Activated naive CD4-positive, alpha-beta T cell treated with Interleukin-2 at 50 U/mL for 16 hours (primary cell): ENCODE data around the gene ALDH1L2.

Experiments used
- DNase-seq: peaks from one replicate; pipeline ENCODE4 v3.0.0-alpha.2; 2020

ALDH1L2 gene

DNA sequence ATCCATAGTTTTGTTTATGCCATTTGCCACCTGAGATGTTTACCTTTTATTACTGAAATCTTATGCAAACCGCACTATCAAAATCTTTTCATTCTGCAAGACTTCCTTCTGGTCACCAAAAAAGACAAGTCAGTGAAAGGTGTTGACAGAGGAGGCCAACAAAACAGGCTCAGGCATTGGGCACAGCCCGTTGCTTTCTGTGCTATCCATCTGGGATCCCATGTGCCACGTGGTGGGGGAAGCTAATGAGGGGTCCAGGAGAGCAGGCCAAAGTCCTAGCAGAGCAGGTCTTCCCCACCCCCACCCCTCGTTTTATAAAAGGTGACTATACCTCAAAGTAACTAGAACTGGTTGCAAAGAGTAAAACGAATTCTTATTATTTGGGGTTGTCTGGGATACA lies 1.2 kb downstream of the ALDH1L2 start:
- DNase-seq, result no peak

DNA sequence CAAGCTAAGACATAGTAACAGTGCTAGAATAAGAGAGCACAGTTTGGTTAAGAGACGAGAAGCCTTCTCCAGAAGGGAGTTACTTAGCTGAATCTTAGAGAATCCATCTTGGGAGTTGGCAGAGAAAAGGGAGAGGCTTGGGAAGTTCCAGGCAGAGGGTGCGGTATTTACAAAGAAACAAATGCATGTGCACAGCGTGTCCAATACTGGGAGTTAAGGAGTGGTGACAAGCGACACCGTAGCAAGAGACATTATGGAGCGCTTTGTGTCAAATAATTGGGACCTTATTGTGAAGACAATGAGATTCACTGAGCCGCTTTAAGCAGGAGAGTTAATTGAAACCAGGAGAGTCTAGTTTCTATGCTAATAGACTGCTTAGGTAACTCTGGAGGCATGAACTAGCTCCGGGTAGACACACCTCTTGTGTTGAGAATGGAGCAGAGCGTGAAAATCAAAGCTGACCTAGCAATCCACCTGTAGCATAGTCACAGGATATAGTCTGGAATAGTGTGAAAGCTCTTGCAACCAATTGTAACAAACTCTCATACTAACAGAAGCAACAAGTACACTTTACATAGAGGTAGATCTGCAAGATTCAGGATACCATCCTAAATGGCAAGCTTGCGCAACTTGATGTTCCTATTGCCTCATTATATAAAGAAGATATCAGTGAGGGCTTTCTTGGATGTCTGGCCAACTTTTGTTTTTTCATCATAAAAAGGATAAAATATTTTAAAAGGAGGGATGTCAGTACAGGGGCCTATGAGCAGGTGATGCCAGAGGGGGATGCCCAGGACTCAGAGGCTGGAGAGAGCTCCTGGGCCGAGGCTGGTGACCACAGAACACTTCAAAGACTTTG lies 5.3 kb downstream of the ALDH1L2 start:
- DNase-seq, result no peak

DNA sequence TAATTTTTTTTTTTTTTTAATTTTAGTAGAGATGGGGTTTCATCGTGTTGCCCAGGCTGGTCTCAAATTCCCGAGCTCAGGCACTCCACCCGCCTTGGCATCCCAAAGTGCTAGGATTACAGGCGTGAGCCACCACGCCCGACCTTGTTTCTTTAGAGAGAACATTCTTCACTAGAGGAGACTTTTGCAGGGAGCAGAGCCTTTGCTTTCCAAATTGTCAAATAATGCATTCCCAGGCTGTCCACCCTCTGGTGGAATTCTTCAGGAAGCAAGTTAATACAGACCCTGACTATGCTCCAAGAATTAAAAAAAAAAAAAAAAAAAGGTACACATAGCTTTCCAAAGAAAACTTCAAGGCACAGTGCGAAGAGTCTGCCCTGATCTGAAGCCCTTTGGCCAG lies 6.8 kb downstream of the ALDH1L2 start:
- no peak for DNase-seq

DNA sequence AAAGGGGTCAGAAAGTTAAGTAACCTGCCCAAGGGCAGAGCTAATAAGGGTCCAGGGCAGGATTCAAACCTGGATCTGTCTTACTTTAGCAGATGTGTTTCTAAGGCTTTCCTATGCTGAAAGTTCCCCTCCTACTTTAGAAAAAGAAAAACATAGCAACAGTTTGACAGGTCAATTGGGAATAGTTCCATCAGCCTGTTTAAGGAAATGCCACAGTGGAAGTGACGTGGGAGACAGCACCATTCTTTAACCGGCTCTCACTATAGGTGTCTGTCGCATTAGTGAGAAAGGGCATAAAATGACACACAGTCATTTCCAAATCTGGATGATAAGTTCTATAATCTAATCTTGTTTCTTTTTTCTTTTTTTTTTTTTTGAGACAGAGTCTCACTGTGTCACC lies 7.3 kb downstream of the ALDH1L2 start:
- no peak for DNase-seq

DNA sequence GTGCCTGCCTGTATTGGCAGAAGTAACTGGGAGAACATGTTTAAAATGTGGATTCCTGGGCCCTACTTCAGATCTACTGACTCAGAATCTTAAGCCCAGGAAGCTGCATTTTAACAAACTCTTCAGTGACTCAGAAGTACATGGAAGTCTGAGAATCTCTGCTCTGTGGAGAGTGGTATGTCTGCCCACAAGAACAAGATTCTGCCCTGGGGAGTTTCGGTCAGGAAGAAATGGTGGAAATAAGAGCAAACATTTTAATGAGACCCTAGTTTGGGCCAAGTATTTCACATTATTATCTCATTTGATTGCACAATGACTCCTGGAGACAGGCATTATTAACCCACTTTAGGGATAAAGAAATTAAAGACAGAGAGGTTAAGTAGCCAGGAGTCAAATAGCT lies 8.2 kb downstream of the ALDH1L2 start:
- DNase-seq, result no peak

DNA sequence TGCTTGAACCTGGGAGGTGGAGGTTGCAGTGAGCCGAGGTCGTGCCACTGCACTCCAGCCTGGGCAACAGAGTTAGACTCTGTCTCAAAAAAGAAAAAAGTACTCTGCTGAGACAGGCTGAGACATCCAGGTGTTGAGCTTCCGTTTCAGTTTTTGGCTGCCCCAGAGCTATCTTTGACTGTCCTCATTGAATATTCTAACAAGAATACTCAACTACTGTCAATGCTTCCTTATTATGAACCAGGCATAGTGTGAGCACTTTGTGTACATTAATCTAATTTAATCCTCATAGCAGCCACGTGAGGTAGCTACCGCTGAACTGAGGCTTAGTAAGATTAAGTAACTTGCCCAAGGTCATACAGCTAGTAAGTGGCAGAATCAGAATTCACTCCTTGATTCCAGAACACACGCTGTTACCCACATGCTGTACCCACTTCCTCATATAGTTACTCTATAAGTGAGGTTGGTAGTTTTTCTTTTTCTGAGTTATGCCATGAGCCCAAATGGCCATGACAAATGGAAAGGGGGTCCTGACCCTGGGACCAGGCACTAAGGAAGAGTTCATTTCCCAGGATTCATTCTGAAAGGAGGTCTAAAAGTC lies 11.3 kb downstream of the ALDH1L2 start:
- DNase-seq, result no peak

DNA sequence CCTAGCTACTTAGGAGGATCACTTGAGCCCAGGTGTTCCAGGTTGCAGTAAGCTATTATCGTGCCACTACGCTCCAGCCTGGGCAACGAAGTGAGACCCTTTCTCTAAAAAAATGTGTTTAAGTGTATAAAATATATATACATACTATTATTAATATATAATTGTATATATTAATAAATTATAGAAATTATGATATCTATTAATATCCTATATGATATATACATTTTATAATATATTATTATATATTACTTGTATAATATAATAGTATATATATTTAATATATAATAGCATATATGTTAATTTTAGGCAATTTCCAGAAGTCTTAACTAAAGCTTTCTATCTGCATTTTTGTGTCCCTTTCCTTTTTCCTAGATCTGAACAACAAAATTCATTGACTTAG lies 12.3 kb downstream of the ALDH1L2 start:
- DNase-seq, result no peak

DNA sequence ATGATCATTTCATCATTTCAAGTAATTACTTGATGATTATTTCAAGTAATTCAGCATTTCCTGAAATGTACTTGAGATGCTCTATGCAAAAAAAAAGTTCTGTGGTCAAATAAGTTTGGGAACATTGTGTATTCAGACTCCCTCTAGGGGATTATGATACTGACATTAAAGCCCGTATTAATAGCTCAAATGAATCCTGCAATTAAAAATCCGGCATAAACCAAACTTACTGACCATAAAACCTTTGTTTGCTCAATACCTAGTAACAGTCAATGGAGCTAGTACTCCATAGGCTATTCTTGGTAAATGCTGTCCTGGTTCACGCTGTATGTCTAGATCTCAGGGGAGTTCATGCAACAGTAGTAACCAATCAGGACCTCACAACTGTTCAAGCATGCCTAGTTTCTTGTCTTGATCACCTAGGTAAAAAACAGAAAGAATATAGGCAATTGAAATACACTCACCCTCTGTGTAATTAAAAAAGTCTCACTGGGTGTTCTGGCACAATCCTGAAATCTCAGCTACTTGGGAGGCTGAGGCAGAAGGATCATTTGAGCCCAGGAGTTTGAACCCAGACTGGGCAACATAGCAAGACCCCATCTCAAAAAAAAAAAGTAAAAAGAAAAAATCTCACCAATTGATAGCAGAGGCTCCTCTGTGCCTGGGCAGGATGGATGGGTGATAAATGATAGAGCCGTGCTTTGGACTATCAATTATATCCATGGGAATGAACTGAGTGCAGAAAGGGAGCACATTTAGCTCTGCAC lies 14.1 kb downstream of the ALDH1L2 start:
- no peak for DNase-seq

DNA sequence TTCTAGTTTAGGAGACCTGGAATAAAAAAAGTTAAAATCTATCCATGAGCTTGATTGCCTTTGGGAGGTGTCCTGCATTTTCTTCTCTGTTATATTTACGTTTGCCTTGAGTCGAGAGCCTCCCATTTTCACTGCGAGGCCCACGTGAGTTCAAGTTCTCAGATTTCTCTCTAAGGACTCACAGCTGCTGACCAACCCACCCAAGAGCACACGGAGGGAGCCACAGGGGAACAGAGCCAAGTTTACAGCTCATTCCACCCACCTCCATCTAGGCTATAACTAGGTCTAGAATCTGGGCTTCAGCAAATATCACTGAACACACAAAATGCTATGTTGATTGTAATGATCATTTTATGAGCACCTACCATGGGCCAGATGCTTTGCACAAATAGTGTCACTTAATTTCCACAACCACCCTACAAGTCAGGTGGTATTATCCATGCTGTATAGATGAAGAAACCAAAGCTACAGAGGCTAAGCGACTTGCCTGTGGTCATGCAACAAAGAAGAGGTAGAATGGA lies 16.7 kb downstream of the ALDH1L2 start:
- no peak for DNase-seq

DNA sequence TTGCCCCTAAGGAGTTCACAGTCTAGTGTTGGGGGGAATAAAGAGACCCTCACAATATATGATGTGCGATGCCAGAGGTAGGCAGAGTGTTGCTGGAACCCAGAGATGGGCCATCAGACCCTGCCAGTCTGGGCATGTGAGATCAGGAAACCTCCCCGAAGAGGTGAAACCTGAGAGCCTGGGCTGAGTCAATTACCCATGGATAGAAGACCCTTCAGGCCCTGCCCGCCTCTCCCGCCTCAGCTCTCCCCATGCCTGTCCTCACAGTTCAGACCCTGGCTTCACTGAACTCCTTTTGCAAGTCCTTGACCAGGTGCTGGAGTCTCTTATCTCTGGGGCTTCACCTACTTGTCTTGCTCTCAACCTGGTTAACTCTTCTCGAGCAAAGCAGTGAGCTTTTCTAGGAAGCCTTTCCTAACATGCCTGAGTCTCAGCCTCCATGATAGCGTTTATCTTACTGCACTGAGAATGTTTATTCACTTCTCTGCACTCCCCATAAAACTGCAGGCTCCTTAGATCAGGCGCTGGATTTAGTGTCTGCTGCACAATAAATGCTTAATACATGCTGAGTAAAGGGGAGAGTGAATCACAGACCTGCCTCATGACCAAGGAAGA lies 19.6 kb downstream of the ALDH1L2 start:
- no peak for DNase-seq

DNA sequence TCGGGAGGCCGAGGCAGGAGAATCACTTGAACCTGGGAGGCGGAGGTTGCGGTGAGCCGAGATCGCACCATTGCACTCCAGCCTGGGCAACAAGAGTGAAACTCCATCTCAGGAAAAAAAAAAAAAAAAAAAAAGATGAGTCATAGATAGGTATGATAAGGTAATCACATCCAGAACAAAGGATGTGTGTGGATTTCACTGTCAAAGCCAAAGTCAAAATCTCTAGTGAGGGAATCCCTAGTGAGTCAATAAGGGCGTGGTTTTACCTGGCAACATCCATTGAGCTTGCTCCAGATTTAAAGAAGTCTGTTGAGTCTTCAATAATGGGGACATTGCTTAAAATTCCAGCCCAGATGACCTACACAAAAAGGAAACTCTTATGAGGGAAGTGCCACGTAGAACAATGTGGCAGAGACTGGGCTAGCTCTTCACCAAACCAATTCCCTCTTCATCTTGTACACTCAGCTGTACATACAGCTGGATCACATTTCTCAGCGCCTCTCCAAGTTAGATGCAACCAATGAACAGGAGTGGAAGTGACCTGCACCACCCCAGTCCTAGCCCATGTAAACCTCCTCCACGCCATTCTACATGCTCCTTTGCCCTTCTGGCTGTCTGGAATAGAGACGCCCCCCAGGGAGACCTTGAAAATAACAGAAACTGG lies 23.4 kb downstream of the ALDH1L2 start:
- no peak for DNase-seq

DNA sequence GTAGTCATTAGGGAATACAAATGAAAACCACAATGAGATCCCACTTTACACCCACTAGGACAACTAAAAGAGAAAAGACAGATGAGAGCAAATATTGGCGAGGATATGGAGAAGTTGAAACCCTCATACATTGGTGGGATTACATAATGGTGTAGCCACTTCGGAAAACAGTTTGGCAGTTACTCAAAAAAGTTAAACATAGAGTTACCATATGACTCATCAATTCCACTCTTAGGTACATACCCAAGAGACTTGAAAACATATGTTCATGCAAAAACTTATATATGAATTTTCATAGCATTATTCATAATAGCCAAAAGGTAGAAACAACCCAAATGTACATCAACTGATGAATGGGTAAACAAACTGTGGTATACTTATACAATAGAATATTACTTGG lies 27.1 kb downstream of the ALDH1L2 start:
- no peak for DNase-seq

DNA sequence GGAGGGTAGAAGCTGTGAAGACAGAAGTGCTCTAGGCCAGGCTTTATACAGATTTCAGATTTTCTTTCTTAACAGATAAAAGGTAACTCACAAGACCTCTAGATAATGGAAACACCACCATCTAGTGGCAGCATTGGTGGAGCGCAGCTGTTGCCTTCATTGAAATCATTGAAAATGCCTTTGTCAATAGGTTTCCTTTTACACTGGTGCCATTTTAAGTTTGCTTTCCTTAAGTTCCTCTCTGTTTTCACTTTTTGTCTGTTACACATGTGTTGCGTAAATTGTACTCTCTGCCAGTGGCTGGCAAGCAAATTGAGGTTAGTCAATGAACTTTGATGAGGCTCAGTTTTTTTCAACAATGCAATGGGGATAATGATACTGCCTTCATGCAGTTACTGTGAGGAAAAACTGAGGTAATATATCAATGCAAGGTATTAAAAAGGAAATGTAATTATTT lies 31.1 kb downstream of the ALDH1L2 start:
- DNase-seq, result peak; percentile 76

DNA sequence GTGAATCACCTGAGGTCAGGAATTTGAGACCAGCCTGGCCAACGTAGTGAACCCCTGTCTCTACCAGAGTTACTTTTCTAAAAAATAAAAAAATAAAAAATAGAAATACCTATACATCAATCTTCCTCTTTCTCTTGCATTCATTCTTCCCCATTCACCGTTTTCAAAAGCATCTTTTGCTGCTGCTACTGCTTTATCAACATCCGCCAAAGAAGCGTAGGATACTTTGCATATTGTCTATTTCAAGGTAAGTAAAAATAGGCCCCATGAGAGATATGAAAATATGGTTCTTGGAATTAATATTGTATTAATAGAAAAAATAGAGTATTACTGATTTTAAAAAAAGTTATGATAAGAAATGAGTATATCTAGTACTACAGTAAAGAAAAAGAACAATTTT lies 32.3 kb downstream of the ALDH1L2 start:
- no peak for DNase-seq

DNA sequence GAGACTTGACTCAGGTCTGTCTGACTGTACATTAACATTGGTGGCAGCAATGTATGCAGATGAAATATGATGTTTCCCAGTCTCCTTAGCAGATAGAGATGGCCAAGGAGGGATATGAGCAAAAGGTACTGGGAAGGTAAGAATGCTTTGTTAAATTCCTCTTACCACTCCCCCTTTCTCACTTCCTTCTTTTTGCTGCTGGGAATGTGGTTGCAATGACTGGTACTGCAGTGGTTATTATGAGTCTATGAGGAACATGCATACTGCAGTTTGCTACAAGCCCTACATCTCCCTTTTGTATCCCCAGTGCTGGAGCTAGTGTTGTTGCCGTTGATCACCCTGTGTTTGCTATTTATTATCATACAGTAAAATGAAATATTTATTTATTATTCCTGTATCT lies 35.9 kb downstream of the ALDH1L2 start:
- DNase-seq, result no peak

DNA sequence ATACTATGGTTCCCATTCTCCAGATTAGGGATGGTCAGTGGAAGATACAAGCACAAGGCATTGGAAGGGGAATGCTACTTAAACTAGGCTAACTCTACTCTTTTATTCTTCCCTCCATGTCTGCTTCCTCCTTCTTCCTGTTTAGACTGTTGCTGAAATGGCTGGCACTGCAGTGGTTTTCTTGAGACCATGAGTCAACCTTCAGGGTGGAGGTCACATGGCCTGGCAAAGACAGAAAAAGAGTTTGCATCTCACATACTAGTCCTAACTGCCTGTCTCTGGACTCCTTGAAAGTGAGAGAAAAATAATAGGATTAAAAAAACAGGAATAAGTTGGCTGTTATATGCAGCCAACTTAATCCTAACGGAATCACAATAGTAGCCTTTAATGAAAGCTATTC lies 37.0 kb downstream of the ALDH1L2 start:
- no peak for DNase-seq

DNA sequence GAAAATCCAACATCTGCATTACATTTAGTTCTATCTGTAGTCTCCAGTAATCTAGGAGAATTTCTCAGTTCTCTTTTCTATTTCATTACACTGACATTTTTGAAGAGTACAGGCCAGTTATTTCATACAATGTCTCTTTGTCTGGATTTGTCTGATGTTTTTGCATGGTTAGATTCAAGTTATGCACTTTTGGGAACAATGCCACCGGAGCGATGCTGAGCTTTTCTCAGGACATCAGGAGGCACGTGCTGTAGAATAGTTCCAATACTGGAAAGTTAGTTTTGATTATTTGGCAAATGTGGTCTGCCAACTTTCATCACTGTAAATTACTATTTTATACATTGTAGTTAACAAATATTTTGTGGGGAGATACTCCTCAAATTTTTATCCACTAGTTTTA lies 43.1 kb downstream of the ALDH1L2 start:
- no peak for DNase-seq

DNA sequence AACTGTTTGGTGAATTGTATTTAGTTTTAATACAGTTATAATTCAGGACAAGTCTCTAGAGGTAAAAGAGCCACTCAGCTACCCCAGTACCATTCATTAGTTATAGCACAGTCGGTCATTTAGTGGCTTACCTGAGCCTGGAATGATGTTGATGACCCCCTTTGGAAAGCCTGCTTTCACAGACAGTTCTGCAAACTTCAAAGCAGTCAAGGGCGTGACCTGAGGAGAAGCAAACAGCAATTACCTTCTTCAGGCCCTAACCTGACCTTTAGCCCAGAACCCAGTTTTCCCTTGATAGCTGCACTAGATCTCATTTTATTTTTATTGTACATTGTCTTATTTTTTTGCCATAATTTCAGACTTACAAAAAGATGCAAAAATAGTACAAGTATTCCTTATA lies 43.8 kb downstream of the ALDH1L2 start:
- no peak for DNase-seq

DNA sequence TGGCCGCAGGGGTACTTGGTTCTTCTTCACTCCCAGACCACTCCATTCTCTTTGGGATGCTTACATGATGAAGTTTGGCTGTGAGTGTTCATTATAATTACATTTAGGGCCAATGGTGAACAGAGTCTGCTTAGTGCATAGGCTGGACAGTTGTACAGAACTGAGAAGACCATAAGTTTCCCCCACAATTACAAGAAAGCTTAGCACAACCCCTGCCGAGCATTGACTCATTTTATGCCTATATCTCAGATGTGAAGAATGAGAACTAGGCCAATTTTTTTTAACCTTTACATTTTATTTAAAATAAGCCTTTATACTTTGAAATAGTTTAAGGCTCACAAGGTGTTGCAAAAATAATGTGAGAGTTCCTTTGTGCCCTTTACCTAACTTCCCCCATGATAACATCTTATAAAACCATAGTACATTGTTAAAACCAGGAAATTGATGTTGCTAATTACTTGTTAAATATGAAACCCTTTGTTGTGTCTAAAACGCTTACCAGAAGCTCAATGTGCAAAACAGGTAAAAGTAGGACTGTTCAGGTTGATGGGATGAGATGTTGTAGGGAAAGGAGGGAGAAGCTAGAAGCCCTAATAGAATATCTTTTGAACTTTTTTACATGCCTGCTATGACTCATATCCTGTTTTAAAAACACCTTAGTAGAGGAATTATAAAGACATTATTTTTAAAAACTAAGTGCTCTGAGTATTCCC lies 47.2 kb downstream of the ALDH1L2 start:
- no peak for DNase-seq

DNA sequence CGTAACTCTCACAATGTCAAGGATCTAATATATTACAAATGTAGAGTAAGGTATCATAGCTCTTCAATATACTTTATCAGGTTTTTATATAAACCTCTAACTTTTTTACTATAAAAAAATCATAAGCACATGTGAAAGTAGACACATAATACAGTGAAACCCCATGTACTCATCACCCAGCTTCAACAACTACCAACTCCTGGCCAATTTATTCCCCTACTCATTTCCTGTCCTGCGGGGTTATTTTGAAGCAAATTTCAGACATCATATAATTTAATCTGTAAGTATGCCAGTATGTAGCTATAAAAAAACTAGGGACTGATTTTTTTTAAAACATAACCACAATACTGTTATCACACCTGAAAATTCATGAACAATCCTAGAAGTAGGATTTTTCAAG lies 50.4 kb downstream of the ALDH1L2 start:
- DNase-seq, result no peak

DNA sequence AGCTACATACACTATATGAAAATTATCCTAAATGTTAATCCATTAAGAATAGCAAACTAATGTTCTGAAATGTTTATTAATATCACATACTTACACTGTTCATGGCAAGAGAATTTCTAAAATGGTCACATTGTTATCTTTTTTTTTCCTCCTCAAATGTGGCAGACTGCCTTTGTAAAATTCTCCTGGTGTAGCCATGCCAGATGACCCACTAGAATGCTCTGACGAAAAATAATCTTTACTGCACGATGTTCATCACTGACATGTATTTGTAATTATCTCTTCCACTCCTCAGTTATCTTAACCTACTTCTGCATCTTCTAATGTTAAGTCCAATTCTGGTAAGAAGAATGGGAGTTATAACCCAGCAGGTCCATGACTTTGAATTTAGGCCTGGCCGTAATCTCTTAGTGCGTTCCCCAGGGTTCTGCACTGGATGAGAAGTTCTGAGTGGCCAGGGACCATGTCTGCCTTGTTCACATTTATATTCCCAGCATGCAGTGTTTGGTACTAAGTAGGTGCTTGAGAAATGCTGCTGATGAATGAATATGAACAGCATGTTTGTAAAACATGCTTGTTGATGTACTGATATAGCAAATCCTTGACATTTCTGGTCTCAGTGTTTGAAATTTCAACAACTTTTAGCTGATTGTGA lies 51.4 kb downstream of the ALDH1L2 start:
- no peak for DNase-seq
